Gastroesophageal sphincter (tissue), 4 donors: ENCODE results near the gene VSTM5. TPM values are rescaled to one million over a fixed set of nuclear protein-coding genes. Genes with fewer than 3 reads are reported as not detected.

ENCODE experiments used
- ATAC-seq: fragments of 150-250 bp; one replicate; pipeline ENCODE4 v1.9.1; 2016; ENCODE audit warnings: mild to moderate bottlenecking, moderate library complexity
- H3K27ac ChIP-seq, 4 donors: fragments of 200-600 bp; sonication (generic) in 3 of 4; 1 replicate in 3 of 4; 2 replicates in 1 of 4; pipeline ENCODE4 v1.5.1; 2016 to 2019
- H3K27me3 ChIP-seq: fragments of 200-600 bp; sonication (generic); one replicate; pipeline ENCODE4 v1.5.1; 2019
- H3K36me3 ChIP-seq, 2 donors: fragments of 200-600 bp; sonication (generic); one replicate each; pipeline ENCODE4 v1.5.1; 2019; ENCODE audit warnings: control low read depth in 1 of 2
- H3K4me1 ChIP-seq, 3 donors: fragments of 200-600 bp; sonication (generic); 1 replicate in 2 of 3; 2 replicates in 1 of 3; pipeline ENCODE4 v1.5.1; 2016 to 2019; ENCODE audit warnings: control low read depth in 2 of 3
- H3K4me3 ChIP-seq, 2 donors: fragments of 200-600 bp; sonication (generic); one replicate each; pipeline ENCODE4 v1.5.1; 2019; ENCODE audit warnings: mild to moderate bottlenecking in 1 of 2, moderate library complexity in 1 of 2
- H3K9me3 ChIP-seq, 3 donors: fragments of 200-600 bp; sonication (generic); one replicate each; pipeline ENCODE4 v1.5.1; 2017 to 2019; ENCODE audit warnings: control low read depth in 2 of 3
- CTCF ChIP-seq, 4 experiments: fragments of 200-600 bp in 2 of 4; fragments of 450-650 bp in 2 of 4; sonication (generic) in 1 of 4; IDR thresholded peaks; one replicate each; pipeline ENCODE4 v1.5.1; 2017 to 2019; ENCODE audit warnings: antibody characterized with exemption in 4 of 4, mild to moderate bottlenecking in 2 of 4, moderate library complexity in 2 of 4
- EP300 ChIP-seq: sonication (generic); formaldehyde crosslinking; IDR thresholded peaks from one replicate; pipeline ENCODE4 v1.6.1; 2017; ENCODE audit warnings: antibody characterized with exemption, mild to moderate bottlenecking
- POLR2A ChIP-seq, 2 donors: fragments of 450-650 bp; IDR thresholded peaks; one replicate each; pipeline ENCODE4 v1.6.1; 2017; ENCODE audit warnings: antibody characterized with exemption in 2 of 2, mild to moderate bottlenecking in 2 of 2, moderate library complexity in 1 of 2
- POLR2AphosphoS5 ChIP-seq: sonication (generic); formaldehyde crosslinking; IDR thresholded peaks from one replicate; pipeline ENCODE4 v1.6.1; 2017; ENCODE audit warnings: antibody characterized with exemption
- WGBS, 2 donors: methylation state at CpG; one replicate each; pipeline ENCODE4 v1.1.5; 2018; ENCODE audit warnings: low coverage in 1 of 2; 5-methylcytosine and 5-hydroxymethylcytosine counted together
- total RNA-seq, 4 donors: library from RNA; depleted of rRNA; stranded (reverse); fragments of >200 nt; gene quantifications; one replicate each; pipeline ENCODE4 v1.1.0, GENCODE V29; 2016

The VSTM5 gene
- total RNA-seq, 4 donors from 2014 or later = 0.13 TPM; not detected in 3

- H3K36me3 ChIP-seq = no peaks in the 10 kb centered on the region
- 100% methylated on average over 3 of the region's 8 CpGs; no CpG with 5 or more reads in 1 of the 2 donors for WGBS, 2 donors
- TF ChIP-seq POLR2A (IDR thresholded peaks at IDR 0.05) = no peak
- no peak for TF ChIP-seq CTCF (IDR thresholded peaks at IDR 0.05)
- TF ChIP-seq POLR2AphosphoS5 = no peak
- no peak overlapping the region for H3K27ac ChIP-seq
- H3K27me3 ChIP-seq = no peaks in the 10 kb centered on the region
- H3K4me1 ChIP-seq = no peaks in the 10 kb centered on the region
- H3K4me3 ChIP-seq = no peak overlapping the region
- no peaks in the 10 kb centered on the region for H3K9me3 ChIP-seq
- ATAC-seq = no peak
Measured at GRCh38 chr11:93838967-93839366, 11.5 kb downstream of the VSTM5 start.

GRCh38 chr11:93832780-93833179, 17.6 kb downstream of the VSTM5 start:
- Histone ChIP-seq H3K4me3 (no peak overlapping the region), H3K27me3 (no peaks in the 10 kb centered on the region), H3K4me1 (no peaks in the 10 kb centered on the region), H3K9me3 (no peaks in the 10 kb centered on the region), H3K36me3 (no peaks in the 10 kb centered on the region), H3K27ac (no peak overlapping the region)
- TF ChIP-seq POLR2A (IDR thresholded peaks at IDR 0.05) = no peak
- no peak for TF ChIP-seq POLR2AphosphoS5
- WGBS, 2 donors = 50% methylated on average over 1 of the region's 1 CpG
- ATAC-seq = no peak

DNA sequence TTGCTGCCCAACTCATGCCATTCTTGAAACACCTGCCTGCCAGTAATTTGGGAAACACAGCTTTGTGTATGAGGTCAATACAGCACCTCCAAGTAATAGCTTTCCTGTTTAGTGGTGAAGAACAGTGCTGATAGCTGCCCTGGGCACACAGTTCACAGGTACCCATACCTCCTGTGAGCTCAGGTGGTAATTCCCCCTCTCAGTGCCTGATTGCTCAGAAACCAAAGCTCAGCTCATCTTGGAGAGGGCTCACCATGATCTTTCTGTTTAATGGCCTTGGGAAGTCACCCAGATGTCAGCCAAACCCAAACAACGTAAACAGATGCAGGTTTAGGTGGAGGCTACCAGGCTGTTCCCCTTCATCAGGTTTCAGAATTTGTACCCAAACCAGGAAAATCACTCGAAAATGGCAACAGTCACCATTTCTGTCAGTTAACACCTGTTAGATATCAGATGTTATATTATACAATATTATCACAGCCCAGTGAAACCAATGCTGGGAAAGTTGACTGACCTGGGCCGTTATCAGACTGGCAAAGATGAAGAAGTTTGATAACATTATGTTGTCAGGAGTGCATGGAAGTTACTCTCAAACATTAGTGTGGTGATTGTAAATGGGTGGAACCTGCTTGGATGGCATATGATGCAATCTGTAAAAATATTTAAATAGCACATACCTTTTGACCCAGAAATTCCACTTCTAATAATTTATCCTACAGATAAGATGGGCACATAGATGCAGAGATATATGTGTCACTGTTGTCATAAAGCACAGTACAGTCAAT, 18.9 kb downstream of the VSTM5 start:
- Histone ChIP-seq H3K36me3 (no peaks in the 10 kb centered on the region), H3K4me3 (no peak overlapping the region), H3K9me3 (no peaks in the 10 kb centered on the region), H3K27me3 (no peaks in the 10 kb centered on the region), H3K4me1 (no peaks in the 10 kb centered on the region), H3K27ac (no peak overlapping the region)
- no peak for ATAC-seq
- 65 to 90% methylated on average over 3 of the region's 3 CpGs for WGBS, 2 donors
- TF ChIP-seq EP300 (no peak), POLR2AphosphoS5 (no peak), POLR2A (IDR thresholded peaks at IDR 0.05) (no peak), CTCF (IDR thresholded peaks at IDR 0.05) (no peak)

DNA sequence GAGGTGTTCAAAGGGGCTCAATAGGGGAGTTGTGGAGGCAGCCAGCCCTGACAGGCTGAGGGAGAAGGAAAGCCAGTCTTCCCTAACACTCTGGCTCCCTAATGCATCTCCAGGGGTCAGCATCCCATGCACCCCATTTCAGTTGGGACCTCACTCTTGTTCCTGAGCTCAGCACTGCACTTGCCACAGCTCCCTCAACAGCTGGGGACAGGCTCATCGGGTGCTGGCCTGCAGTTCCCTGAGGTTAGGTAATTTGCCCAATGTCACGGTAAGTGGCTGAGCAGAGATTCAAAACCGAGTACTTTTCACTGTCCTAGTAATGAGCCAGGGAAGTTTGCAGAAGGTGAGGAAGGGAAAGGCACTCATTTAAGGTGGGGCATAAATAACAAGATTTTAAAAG, 20.8 kb downstream of the VSTM5 start:
- 56% methylated on average over 2 of the region's 3 CpGs; no CpG with 5 or more reads in 1 of the 2 donors for WGBS, 2 donors
- H3K36me3 ChIP-seq = no peaks in the 10 kb centered on the region
- H3K4me3 ChIP-seq = no peak overlapping the region
- no peak overlapping the region for H3K27ac ChIP-seq
- no peak for TF ChIP-seq CTCF (IDR thresholded peaks at IDR 0.05)
- TF ChIP-seq POLR2AphosphoS5 = no peak
- TF ChIP-seq EP300 = no peak
- TF ChIP-seq POLR2A (IDR thresholded peaks at IDR 0.05) = no peak
- H3K9me3 ChIP-seq = no peaks in the 10 kb centered on the region
- no peak for ATAC-seq
- no peaks in the 10 kb centered on the region for H3K4me1 ChIP-seq
- no peaks in the 10 kb centered on the region for H3K27me3 ChIP-seq

DNA sequence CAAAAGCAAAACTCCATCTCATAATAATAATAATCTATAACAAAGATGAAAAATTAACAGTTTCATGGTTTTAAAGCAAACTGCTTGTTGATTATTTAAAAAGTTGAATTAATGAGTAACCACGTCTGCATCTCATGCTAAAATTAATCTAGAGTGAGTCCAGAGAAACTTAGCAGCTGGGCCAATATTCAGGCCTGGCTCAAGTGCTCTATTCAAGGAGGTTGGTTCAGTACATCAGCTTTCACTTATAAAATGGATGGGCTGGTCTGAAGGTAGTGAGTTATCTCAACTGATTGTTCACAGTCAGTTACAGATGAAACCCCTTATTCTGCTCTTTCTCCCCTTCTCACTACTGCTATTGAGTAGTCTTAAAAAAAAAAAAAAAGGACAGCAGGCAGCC, 23.1 kb downstream of the VSTM5 start:
- Histone ChIP-seq H3K4me3 (no peak overlapping the region), H3K9me3 (no peaks in the 10 kb centered on the region), H3K27ac (no peak overlapping the region), H3K27me3 (no peaks in the 10 kb centered on the region), H3K36me3 (no peaks in the 10 kb centered on the region), H3K4me1 (no peaks in the 10 kb centered on the region)
- 56 to 74% methylated on average over 1 of the region's 1 CpG for WGBS, 2 donors
- no peak for ATAC-seq
- no peak for TF ChIP-seq POLR2A (IDR thresholded peaks at IDR 0.05)

DNA sequence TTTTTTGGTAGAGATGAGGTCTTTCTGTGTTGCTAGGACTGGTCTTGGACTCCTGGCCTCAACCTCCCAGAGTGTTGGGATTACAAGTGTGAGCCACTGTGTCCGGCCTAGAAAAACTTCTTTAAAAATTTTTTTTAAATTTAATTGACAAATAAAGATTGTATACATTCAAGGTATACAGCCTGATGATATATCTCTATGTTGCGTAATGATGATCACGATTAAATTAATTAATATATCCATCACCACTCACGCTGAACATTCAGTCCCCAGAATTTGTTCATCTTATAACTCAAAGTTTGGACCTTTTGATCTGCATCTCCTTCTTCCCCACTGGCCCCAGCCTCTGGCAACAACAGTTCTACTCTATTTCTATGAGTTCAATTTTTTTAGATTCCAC, 27.2 kb downstream of the VSTM5 start:
- TF ChIP-seq CTCF (IDR thresholded peaks at IDR 0.05) (no peak), POLR2A (IDR thresholded peaks at IDR 0.05) (no peak), POLR2AphosphoS5 (no peak), EP300 (no peak)
- Histone ChIP-seq H3K4me1 (no peaks in the 10 kb centered on the region), H3K27me3 (no peaks in the 10 kb centered on the region), H3K9me3 (no peaks in the 10 kb centered on the region), H3K4me3 (no peak overlapping the region), H3K27ac (no peak overlapping the region), H3K36me3 (peaks cover 0 to 6% of the 10 kb centered on the region in 2 donors)
- ATAC-seq = no peak
- 90 to 97% methylated on average over 3 to 4 of the region's 4 CpGs for WGBS, 2 donors
